ENCODE results near the gene HADHA. TPM values are rescaled to one million over a fixed set of nuclear protein-coding genes. Genes with fewer than 3 reads are reported as not detected.

The HADHA gene
- total RNA-seq, 3 donors from 2014 or later (not counting 1 experiment from before 2014, with no cell fraction given): 66.6 to 76.1 (median 68.9) TPM

DNA sequence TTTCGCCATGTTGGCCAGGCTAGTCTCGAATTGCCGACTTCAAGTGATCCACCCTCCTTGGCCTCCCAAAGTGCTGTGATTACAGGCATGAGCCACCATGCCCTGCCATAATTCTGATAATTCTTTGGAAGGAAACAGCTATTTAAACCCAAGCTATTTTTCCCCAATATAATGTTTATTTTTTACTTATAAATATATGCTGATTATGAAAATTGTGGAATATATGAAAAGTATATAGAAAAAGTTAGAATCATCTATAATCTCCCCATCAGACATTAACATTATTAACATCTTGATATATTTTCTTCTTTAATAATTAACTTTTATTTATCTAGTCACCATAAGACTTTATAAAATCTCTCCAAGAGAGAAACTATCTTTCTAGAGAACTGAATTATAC lies 41.5 kb upstream of the HADHA start:
- DNase-seq: no peak
- Mint-ChIP-seq H3K27me3 (ENCODE audit: low read depth in 2 of 2) (no peaks in the 10 kb centered on the region), H3K27ac (no peak overlapping the region), H3K36me3 (peaks cover 16% of the 10 kb centered on the region), H3K9me3 (no peaks in the 10 kb centered on the region), H3K4me1 (no peaks in the 10 kb centered on the region), H3K4me3 (no peak overlapping the region)
- peaks cover 52% of the 10 kb centered on the region for H3K36me3 ChIP-seq (ENCODE audit: control insufficient read depth, insufficient read depth, low read length)
- no peaks in the 10 kb centered on the region for H3K4me1 ChIP-seq (ENCODE audit: control insufficient read depth, insufficient read depth, low read length)
- no peak overlapping the region for H3K4me3 ChIP-seq (ENCODE audit: low read length)
- intact Hi-C loops (cut with micrococcal nuclease): no loop called here
- no peak overlapping the region for H3K27ac ChIP-seq (ENCODE audit: low read length)
- TF ChIP-seq, protein P1, sequence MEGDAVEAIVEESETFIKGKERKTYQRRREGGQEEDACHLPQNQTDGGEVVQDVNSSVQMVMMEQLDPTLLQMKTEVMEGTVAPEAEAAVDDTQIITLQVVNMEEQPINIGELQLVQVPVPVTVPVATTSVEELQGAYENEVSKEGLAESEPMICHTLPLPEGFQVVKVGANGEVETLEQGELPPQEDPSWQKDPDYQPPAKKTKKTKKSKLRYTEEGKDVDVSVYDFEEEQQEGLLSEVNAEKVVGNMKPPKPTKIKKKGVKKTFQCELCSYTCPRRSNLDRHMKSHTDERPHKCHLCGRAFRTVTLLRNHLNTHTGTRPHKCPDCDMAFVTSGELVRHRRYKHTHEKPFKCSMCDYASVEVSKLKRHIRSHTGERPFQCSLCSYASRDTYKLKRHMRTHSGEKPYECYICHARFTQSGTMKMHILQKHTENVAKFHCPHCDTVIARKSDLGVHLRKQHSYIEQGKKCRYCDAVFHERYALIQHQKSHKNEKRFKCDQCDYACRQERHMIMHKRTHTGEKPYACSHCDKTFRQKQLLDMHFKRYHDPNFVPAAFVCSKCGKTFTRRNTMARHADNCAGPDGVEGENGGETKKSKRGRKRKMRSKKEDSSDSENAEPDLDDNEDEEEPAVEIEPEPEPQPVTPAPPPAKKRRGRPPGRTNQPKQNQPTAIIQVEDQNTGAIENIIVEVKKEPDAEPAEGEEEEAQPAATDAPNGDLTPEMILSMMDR (IDR thresholded peaks at IDR 0.05): no peak
- ATAC-seq: no peak
- no peaks in the 10 kb centered on the region for H3K27me3 ChIP-seq (ENCODE audit: control insufficient read depth, insufficient read depth, low read length)
- H3K9me3 ChIP-seq (ENCODE audit: control insufficient read depth, insufficient read depth, low read length): no peaks in the 10 kb centered on the region
- 98% methylated on average over 3 of the region's 3 CpGs for WGBS (ENCODE audit: insufficient coverage)

DNA sequence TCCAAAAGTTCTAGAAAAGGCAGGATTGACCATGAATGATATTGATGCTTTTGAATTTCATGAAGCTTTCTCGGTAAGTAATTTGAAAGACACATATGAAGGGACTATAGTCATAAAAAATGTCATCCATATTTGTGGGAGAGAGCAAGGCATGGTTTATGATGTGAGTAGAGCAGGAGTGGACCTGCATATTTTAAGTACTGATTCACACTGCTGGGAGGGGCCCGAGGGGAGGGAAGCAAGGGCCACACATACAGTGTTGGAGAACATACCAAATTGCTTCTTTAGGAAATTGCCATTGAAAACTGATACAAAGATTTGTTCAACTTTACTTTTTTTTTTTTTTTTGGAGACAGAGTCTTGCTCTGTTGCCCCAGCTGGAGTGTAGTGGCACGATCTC lies 39.7 kb upstream of the HADHA start:
- intact Hi-C loops (cut with micrococcal nuclease): no loop called here
- TF ChIP-seq, protein P1 (IDR thresholded peaks at IDR 0.05): no peak
- H3K4me3 ChIP-seq (ENCODE audit: low read length): no peak overlapping the region
- ATAC-seq: no peak
- no peak for DNase-seq
- H3K27ac Mint-ChIP-seq: no peak overlapping the region
- no peaks in the 10 kb centered on the region for H3K4me1 ChIP-seq (ENCODE audit: control insufficient read depth, insufficient read depth, low read length)
- no peaks in the 10 kb centered on the region for H3K4me1 Mint-ChIP-seq
- WGBS (ENCODE audit: insufficient coverage): 98% methylated on average over 3 of the region's 3 CpGs
- H3K36me3 ChIP-seq (ENCODE audit: control insufficient read depth, insufficient read depth, low read length): peaks cover 64% of the 10 kb centered on the region
- no peak overlapping the region for H3K4me3 Mint-ChIP-seq
- no peaks in the 10 kb centered on the region for H3K9me3 Mint-ChIP-seq
- H3K27me3 Mint-ChIP-seq (ENCODE audit: low read depth in 2 of 2): no peaks in the 10 kb centered on the region
- H3K9me3 ChIP-seq (ENCODE audit: control insufficient read depth, insufficient read depth, low read length): no peaks in the 10 kb centered on the region
- no peak overlapping the region for H3K27ac ChIP-seq (ENCODE audit: low read length)
- no peaks in the 10 kb centered on the region for H3K27me3 ChIP-seq (ENCODE audit: control insufficient read depth, insufficient read depth, low read length)
- peaks cover 19% of the 10 kb centered on the region for H3K36me3 Mint-ChIP-seq

DNA sequence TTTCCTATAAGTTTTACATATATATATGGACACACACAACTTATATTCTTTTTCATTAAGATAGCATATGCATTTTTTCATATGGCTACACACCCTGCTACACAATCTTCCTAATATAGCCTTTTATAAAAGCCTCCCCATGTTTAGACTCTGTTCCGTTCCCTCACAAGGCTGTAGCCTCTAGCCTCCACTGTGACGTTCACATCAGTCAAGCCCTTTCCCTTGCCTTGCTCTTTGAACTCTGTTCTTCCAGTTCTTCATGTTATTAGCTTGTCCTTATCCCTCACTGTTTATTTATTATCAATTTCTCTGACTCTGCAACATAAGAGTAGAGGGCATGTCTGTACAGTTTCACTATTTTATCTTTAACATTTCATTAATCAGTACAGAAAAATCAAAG lies 39.2 kb upstream of the HADHA start:
- Histone ChIP-seq H3K27ac (ENCODE audit: low read length) (no peak overlapping the region), H3K9me3 (ENCODE audit: control insufficient read depth, insufficient read depth, low read length) (no peaks in the 10 kb centered on the region), H3K4me3 (ENCODE audit: low read length) (no peak overlapping the region), H3K27me3 (ENCODE audit: control insufficient read depth, insufficient read depth, low read length) (no peaks in the 10 kb centered on the region), H3K36me3 (ENCODE audit: control insufficient read depth, insufficient read depth, low read length) (peaks cover 69% of the 10 kb centered on the region), H3K4me1 (ENCODE audit: control insufficient read depth, insufficient read depth, low read length) (no peaks in the 10 kb centered on the region)
- intact Hi-C loops (cut with micrococcal nuclease): no loop called here
- H3K36me3 Mint-ChIP-seq: peaks cover 19% of the 10 kb centered on the region
- DNase-seq: no peak
- TF ChIP-seq, protein P1 (IDR thresholded peaks at IDR 0.05): no peak
- 97% methylated on average over 2 of the region's 2 CpGs for WGBS (ENCODE audit: insufficient coverage)
- H3K27me3 Mint-ChIP-seq (ENCODE audit: low read depth in 2 of 2): no peaks in the 10 kb centered on the region
- H3K9me3 Mint-ChIP-seq: no peaks in the 10 kb centered on the region
- H3K4me3 Mint-ChIP-seq: no peak overlapping the region
- ATAC-seq: no peak
- H3K4me1 Mint-ChIP-seq: no peaks in the 10 kb centered on the region
- no peak overlapping the region for H3K27ac Mint-ChIP-seq

DNA sequence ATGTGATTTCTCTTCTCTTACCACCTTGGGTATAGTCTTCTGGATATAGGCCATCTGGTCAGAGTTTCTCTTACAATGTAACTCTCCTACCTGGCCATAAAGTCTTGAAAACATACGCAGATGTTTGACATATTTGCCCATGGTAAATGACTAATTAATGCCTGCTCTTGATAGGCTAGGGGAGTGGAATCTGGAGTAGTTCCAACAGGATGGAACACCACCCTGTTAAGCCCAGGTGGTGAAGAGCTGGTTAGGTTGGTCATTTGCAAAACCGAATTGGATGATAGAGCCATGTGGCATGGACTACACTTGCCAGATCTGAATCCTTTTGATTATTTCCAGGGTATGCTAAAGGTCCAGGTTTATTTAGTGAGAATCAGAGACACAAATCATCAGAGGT lies 36.8 kb upstream of the HADHA start:
- Mint-ChIP-seq H3K27ac (no peak overlapping the region), H3K27me3 (ENCODE audit: low read depth in 2 of 2) (no peaks in the 10 kb centered on the region), H3K4me3 (no peak overlapping the region), H3K36me3 (peaks cover 19% of the 10 kb centered on the region), H3K9me3 (no peaks in the 10 kb centered on the region), H3K4me1 (no peaks in the 10 kb centered on the region)
- no peaks in the 10 kb centered on the region for H3K9me3 ChIP-seq (ENCODE audit: control insufficient read depth, insufficient read depth, low read length)
- H3K4me3 ChIP-seq (ENCODE audit: low read length): no peak overlapping the region
- ATAC-seq (no peak), DNase-seq (no peak)
- H3K27ac ChIP-seq (ENCODE audit: low read length): no peak overlapping the region
- peaks cover 77% of the 10 kb centered on the region for H3K36me3 ChIP-seq (ENCODE audit: control insufficient read depth, insufficient read depth, low read length)
- TF ChIP-seq, protein P1 (IDR thresholded peaks at IDR 0.05): no peak
- WGBS (ENCODE audit: insufficient coverage): 92% methylated on average over 2 of the region's 2 CpGs
- no peaks in the 10 kb centered on the region for H3K4me1 ChIP-seq (ENCODE audit: control insufficient read depth, insufficient read depth, low read length)
- no peaks in the 10 kb centered on the region for H3K27me3 ChIP-seq (ENCODE audit: control insufficient read depth, insufficient read depth, low read length)
- intact Hi-C loops (cut with micrococcal nuclease): no loop called here
